ENCODE results near the gene RERE. TPM values are rescaled to one million over a fixed set of nuclear protein-coding genes. Genes with fewer than 3 reads are reported as not detected.

Gene RERE
- total RNA-seq, 1 donor from 2014 or later, result 124 TPM

DNA sequence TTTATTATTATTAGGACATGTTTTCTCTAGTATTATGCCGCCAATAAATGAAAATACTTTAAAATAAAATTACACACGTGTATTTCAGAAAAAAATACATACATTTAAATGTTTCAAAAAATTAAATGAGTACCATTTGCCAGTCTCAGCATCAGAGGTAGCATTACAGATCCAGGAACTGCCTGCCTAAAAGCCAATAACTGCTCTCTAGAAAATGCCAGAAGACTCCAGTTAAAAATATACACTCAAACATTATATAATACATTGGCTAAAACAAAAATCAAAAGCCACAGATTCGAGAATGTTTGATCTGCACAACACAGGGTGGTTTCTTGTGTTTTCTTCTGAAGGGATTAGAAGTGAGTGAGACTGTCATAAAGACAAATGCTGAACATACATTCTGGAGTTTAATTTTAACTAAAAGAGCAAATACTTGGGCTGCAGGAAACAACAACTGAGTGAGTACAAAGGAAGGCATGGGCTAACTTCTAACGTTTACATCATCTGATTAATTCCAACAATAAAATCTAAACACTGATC, 105.5 kb downstream of the RERE start:
- H3K27me3 Mint-ChIP-seq (ENCODE audit: low read depth, unreplicated experiment), result no peaks in the 10 kb centered on the region
- peaks cover 10% of the 10 kb centered on the region for H3K36me3 Mint-ChIP-seq (ENCODE audit: low read depth, unreplicated experiment)
- Histone ChIP-seq H2AFZ (ENCODE audit: low read depth, low read length) (peak overlapping the region; percentile 2), H3K4me1 (ENCODE audit: insufficient read depth, low read length) (peaks cover 25% of the 10 kb centered on the region), H3K36me3 (ENCODE audit: insufficient read depth, low read length) (no peaks in the 10 kb centered on the region), H4K20me1 (ENCODE audit: insufficient read depth, low read length) (no peaks in the 10 kb centered on the region), H3K9ac (ENCODE audit: low read length) (peak overlapping the region; percentile 69), H3K79me2 (ENCODE audit: insufficient read depth, low read length) (peaks cover 2% of the 10 kb centered on the region), H3K27me3 (ENCODE audit: insufficient read depth, low read length) (no peaks in the 10 kb centered on the region), H3K9me3 (ENCODE audit: insufficient read depth, low read depth, low read length) (no peaks in the 10 kb centered on the region), H3K27ac (ENCODE audit: low read depth, low read length) (peak overlapping the region; percentile 90), H3K4me3 (ENCODE audit: insufficient read depth, low read depth, low read length) (peak overlapping the region; percentile 31), H3K4me2 (ENCODE audit: low read length) (peak overlapping the region; percentile 74)
- H3K9me3 Mint-ChIP-seq (ENCODE audit: unreplicated experiment), result no peaks in the 10 kb centered on the region
- no peak for TF ChIP-seq EZH2 (IDR thresholded peaks at IDR 0.05; ENCODE audit: insufficient read depth, low read length)
- TF ChIP-seq, protein P1, sequence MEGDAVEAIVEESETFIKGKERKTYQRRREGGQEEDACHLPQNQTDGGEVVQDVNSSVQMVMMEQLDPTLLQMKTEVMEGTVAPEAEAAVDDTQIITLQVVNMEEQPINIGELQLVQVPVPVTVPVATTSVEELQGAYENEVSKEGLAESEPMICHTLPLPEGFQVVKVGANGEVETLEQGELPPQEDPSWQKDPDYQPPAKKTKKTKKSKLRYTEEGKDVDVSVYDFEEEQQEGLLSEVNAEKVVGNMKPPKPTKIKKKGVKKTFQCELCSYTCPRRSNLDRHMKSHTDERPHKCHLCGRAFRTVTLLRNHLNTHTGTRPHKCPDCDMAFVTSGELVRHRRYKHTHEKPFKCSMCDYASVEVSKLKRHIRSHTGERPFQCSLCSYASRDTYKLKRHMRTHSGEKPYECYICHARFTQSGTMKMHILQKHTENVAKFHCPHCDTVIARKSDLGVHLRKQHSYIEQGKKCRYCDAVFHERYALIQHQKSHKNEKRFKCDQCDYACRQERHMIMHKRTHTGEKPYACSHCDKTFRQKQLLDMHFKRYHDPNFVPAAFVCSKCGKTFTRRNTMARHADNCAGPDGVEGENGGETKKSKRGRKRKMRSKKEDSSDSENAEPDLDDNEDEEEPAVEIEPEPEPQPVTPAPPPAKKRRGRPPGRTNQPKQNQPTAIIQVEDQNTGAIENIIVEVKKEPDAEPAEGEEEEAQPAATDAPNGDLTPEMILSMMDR (IDR thresholded peaks at IDR 0.05; ENCODE audit: insufficient read depth, low read depth, low read length), result no peak
- H3K27ac Mint-ChIP-seq (ENCODE audit: unreplicated experiment), result peak overlapping the region; percentile 78
- H3K4me1 Mint-ChIP-seq (ENCODE audit: low read depth, unreplicated experiment), result peaks cover 35% of the 10 kb centered on the region
- DNase-seq (ENCODE audit: low read depth) (no peak), FAIRE-seq (peak; percentile 43)
- peak overlapping the region; percentile 28 for H3K4me3 Mint-ChIP-seq (ENCODE audit: unreplicated experiment)

DNA sequence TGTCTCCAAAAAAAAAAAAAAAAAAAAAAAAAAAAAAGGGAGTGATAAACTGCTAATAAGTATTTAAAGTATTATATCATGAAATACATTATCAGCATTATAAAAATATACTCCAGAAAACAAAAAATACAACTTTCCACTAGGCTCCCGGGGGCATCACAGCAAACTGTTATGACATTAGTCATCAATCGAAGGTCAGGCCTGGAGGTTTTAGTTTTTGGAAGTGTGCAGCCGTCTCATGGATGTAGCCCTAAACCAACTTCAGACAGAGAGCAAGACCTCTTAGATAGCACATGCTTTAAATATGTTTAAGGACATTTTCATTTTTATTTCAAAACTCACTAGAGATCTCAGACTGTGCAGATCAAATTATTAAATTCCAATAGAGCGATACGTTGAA, 106.3 kb downstream of the RERE start:
- Histone ChIP-seq H3K79me2 (ENCODE audit: insufficient read depth, low read length) (peaks cover 2% of the 10 kb centered on the region), H3K9me3 (ENCODE audit: insufficient read depth, low read depth, low read length) (no peaks in the 10 kb centered on the region), H3K4me3 (ENCODE audit: insufficient read depth, low read depth, low read length) (no peak overlapping the region), H4K20me1 (ENCODE audit: insufficient read depth, low read length) (no peaks in the 10 kb centered on the region), H3K27ac (ENCODE audit: low read depth, low read length) (peak overlapping the region; percentile 90), H3K27me3 (ENCODE audit: insufficient read depth, low read length) (no peaks in the 10 kb centered on the region), H3K36me3 (ENCODE audit: insufficient read depth, low read length) (no peaks in the 10 kb centered on the region), H2AFZ (ENCODE audit: low read depth, low read length) (no peak overlapping the region), H3K4me1 (ENCODE audit: insufficient read depth, low read length) (peaks cover 25% of the 10 kb centered on the region), H3K9ac (ENCODE audit: low read length) (peak overlapping the region; percentile 69), H3K4me2 (ENCODE audit: low read length) (peak overlapping the region; percentile 43)
- Mint-ChIP-seq H3K27ac (ENCODE audit: unreplicated experiment) (peak overlapping the region; percentile 21), H3K27me3 (ENCODE audit: low read depth, unreplicated experiment) (no peaks in the 10 kb centered on the region), H3K9me3 (ENCODE audit: unreplicated experiment) (no peaks in the 10 kb centered on the region), H3K36me3 (ENCODE audit: low read depth, unreplicated experiment) (peaks cover 10% of the 10 kb centered on the region), H3K4me1 (ENCODE audit: low read depth, unreplicated experiment) (peaks cover 36% of the 10 kb centered on the region), H3K4me3 (ENCODE audit: unreplicated experiment) (no peak overlapping the region)
- DNase-seq (ENCODE audit: low read depth) (peak; percentile 17), FAIRE-seq (no peak)
- no peak for TF ChIP-seq EZH2 (IDR thresholded peaks at IDR 0.05; ENCODE audit: insufficient read depth, low read length)
- TF ChIP-seq, protein P1 (IDR thresholded peaks at IDR 0.05; ENCODE audit: insufficient read depth, low read depth, low read length), result no peak

DNA sequence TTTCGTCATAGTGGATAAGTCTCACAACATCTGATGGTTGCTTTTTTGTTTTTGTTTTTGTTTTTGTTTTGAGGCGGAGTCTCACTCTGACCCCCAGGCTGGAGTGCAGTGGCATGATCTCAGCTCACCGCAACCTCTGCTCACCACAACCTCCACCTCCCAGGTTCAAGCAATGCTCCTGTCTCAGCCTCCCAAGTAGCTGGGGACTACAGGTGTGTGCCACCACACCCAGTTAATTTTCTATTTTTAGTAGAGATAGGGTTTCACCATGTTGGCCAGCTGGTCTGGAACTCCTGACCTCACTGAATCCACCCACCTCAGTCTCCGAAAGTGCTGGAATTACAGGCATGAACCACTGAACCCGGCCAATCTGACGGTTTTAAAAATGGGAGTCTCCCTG, 109.2 kb downstream of the RERE start:
- Histone ChIP-seq H3K27ac (ENCODE audit: low read depth, low read length) (no peak overlapping the region), H3K4me3 (ENCODE audit: insufficient read depth, low read depth, low read length) (no peak overlapping the region), H3K9ac (ENCODE audit: low read length) (no peak overlapping the region), H3K4me2 (ENCODE audit: low read length) (no peak overlapping the region), H2AFZ (ENCODE audit: low read depth, low read length) (no peak overlapping the region), H3K4me1 (ENCODE audit: insufficient read depth, low read length) (peaks cover 33% of the 10 kb centered on the region), H3K9me3 (ENCODE audit: insufficient read depth, low read depth, low read length) (no peaks in the 10 kb centered on the region), H3K36me3 (ENCODE audit: insufficient read depth, low read length) (no peaks in the 10 kb centered on the region), H3K79me2 (ENCODE audit: insufficient read depth, low read length) (peaks cover 2% of the 10 kb centered on the region), H3K27me3 (ENCODE audit: insufficient read depth, low read length) (no peaks in the 10 kb centered on the region), H4K20me1 (ENCODE audit: insufficient read depth, low read length) (peaks cover 18% of the 10 kb centered on the region)
- no peak overlapping the region for H3K27ac Mint-ChIP-seq (ENCODE audit: unreplicated experiment)
- H3K36me3 Mint-ChIP-seq (ENCODE audit: low read depth, unreplicated experiment), result peaks cover 10% of the 10 kb centered on the region
- no peaks in the 10 kb centered on the region for H3K27me3 Mint-ChIP-seq (ENCODE audit: low read depth, unreplicated experiment)
- no peak overlapping the region for H3K4me3 Mint-ChIP-seq (ENCODE audit: unreplicated experiment)
- no peak for TF ChIP-seq EZH2 (IDR thresholded peaks at IDR 0.05; ENCODE audit: insufficient read depth, low read length)
- TF ChIP-seq, protein P1 (IDR thresholded peaks at IDR 0.05; ENCODE audit: insufficient read depth, low read depth, low read length), result no peak
- FAIRE-seq (no peak), DNase-seq (ENCODE audit: low read depth) (no peak)
- H3K4me1 Mint-ChIP-seq (ENCODE audit: low read depth, unreplicated experiment), result peaks cover 46% of the 10 kb centered on the region
- no peaks in the 10 kb centered on the region for H3K9me3 Mint-ChIP-seq (ENCODE audit: unreplicated experiment)
